Measurements from ENCODE around the gene CSK. TPM values are rescaled to one million over a fixed set of nuclear protein-coding genes. Genes with fewer than 3 reads are reported as not detected.

The CSK gene
- total RNA-seq, 4 donors from 2014 or later = 14.9 to 56.4 (median 24.5) TPM

- H3K4me1 ChIP-seq = peaks cover 0 to 10% (median 0%) of the 10 kb centered on the region in 4 donors
- H3K36me3 ChIP-seq = no peaks in the 10 kb centered on the region
- TF ChIP-seq CTCF (IDR thresholded peaks at IDR 0.05) = no peak
- no peak for TF ChIP-seq POLR2A (IDR thresholded peaks at IDR 0.05)
- no peak for TF ChIP-seq EP300 (IDR thresholded peaks at IDR 0.05)
- WGBS, 2 donors = 64 to 73% methylated on average over 7 of the region's 7 CpGs
- H3K27me3 ChIP-seq = peaks cover 0 to 45% of the 10 kb centered on the region in 2 donors
- H3K27ac ChIP-seq = no peak overlapping the region
- no peaks in the 10 kb centered on the region for H3K9me3 ChIP-seq
- no peak for DNase-seq (ENCODE audit: low spot score in 2 of 2)
- no peak overlapping the region for H3K4me3 ChIP-seq
Measured at GRCh38 chr15:74824976-74825375, 43.1 kb downstream of the CSK start.

GRCh38 chr15:74825866-74826265 is 44.0 kb downstream of the CSK start:
- no peak overlapping the region for H3K4me3 ChIP-seq
- H3K36me3 ChIP-seq = no peaks in the 10 kb centered on the region
- peaks cover 0 to 48% of the 10 kb centered on the region in 2 donors for H3K27me3 ChIP-seq
- TF ChIP-seq EP300 (IDR thresholded peaks at IDR 0.05) (no peak), POLR2A (IDR thresholded peaks at IDR 0.05) (no peak), CTCF (IDR thresholded peaks at IDR 0.05) (no peak)
- peaks cover 0 to 10% (median 0%) of the 10 kb centered on the region in 4 donors for H3K4me1 ChIP-seq
- no peak for DNase-seq (ENCODE audit: low spot score in 2 of 2)
- WGBS, 2 donors = 47 to 57% methylated on average over 6 to 9 of the region's 10 CpGs
- H3K9me3 ChIP-seq = no peaks in the 10 kb centered on the region
- no peak overlapping the region for H3K27ac ChIP-seq

DNA sequence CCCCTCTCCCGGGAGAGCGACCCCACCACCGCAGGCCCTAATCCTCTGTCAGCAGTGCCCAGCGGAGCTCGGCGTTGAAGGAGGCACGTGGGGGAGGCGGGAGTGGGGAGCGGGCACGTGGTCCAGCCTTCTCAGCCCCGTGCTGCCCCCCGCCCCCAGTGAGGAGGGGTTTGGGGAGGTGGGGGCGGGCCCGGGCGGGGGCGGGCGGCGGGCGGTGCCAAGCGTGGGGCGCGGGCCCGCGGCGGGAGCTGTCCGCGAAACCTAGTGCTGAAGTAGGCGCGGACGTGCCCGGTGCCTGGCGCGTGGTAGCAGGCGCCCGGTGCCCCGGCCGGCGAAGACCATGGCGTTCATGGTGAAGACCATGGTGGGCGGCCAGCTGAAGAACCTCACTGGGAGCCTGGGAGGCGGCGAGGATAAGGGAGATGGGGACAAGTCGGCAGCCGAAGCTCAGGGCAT is 44.5 kb downstream of the CSK start, which contains the start of gene CPLX3:
Gene CPLX3 (plus strand): TSS at position 264 of the 456 bp plus-strand sequence. CDS start 77 bp downstream, at position 341.
- Histone ChIP-seq H3K27me3 (peaks cover 0 to 48% of the 10 kb centered on the region in 2 donors), H3K36me3 (no peaks in the 10 kb centered on the region), H3K4me1 (peaks cover 0 to 10% (median 0%) of the 10 kb centered on the region in 4 donors), H3K27ac (no peak within 1 kb of the TSS), H3K4me3 (no peak within 1 kb of the TSS), H3K9me3 (no peaks in the 10 kb centered on the region)
- no peak for DNase-seq (ENCODE audit: low spot score in 2 of 2)
- WGBS, 2 donors = 1 to 8% methylated on average over 11 to 27 of the region's 44 CpGs
- TF ChIP-seq CTCF (IDR thresholded peaks at IDR 0.05) (no peak), EP300 (IDR thresholded peaks at IDR 0.05) (no peak), POLR2A (IDR thresholded peaks at IDR 0.05) (no peak)

DNA sequence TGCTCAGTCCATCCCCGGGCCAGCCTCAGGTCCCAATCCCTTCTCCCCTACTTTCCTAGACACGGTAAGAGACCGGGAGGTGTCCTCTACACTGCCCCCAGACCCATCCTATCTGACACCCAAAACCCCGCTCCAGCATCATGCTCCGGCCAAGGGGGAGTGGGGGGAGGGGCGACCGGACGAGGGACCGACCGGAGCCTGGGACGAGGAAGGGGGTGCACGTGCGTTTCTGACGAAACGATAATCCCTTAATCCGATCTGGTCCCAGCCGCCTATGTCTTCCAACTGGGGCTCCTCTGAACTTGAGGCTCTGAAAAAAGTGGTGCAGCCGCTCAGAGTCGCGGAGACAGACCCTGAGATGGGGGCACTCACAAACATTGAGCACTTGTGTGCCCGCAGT is 45.0 kb downstream of the CSK start:
- no peaks in the 10 kb centered on the region for H3K36me3 ChIP-seq
- no peak overlapping the region for H3K4me3 ChIP-seq
- 10 to 17% methylated on average over 21 of the region's 21 CpGs for WGBS, 2 donors
- H3K9me3 ChIP-seq = no peaks in the 10 kb centered on the region
- H3K27ac ChIP-seq = no peak overlapping the region
- peaks cover 0 to 48% of the 10 kb centered on the region in 2 donors for H3K27me3 ChIP-seq
- no peak for DNase-seq (ENCODE audit: low spot score in 2 of 2)
- TF ChIP-seq EP300 (IDR thresholded peaks at IDR 0.05) = no peak
- TF ChIP-seq CTCF (IDR thresholded peaks at IDR 0.05) = no peak
- no peak for TF ChIP-seq POLR2A (IDR thresholded peaks at IDR 0.05)
- peaks cover 0 to 13% (median 2%) of the 10 kb centered on the region in 4 donors for H3K4me1 ChIP-seq

- no peak for DNase-seq (ENCODE audit: low spot score in 2 of 2)
- peaks cover 0 to 48% of the 10 kb centered on the region in 2 donors for H3K27me3 ChIP-seq
- peaks cover 0 to 14% (median 2%) of the 10 kb centered on the region in 4 donors for H3K4me1 ChIP-seq
- WGBS, 2 donors = 50 to 62% methylated on average over 5 of the region's 5 CpGs
- H3K27ac ChIP-seq = no peak overlapping the region
- H3K4me3 ChIP-seq = no peak overlapping the region
- no peaks in the 10 kb centered on the region for H3K36me3 ChIP-seq
- H3K9me3 ChIP-seq = no peaks in the 10 kb centered on the region
- TF ChIP-seq CTCF (IDR thresholded peaks at IDR 0.05) = no peak
- no peak for TF ChIP-seq POLR2A (IDR thresholded peaks at IDR 0.05)
- TF ChIP-seq EP300 (IDR thresholded peaks at IDR 0.05) = no peak
Measured at GRCh38 chr15:74827614-74828013, 45.7 kb downstream of the CSK start.
